ENCODE measurements around the gene CXCL6. TPM values are rescaled to one million over a fixed set of nuclear protein-coding genes. Genes with fewer than 3 reads are reported as not detected.

Gene CXCL6
- total RNA-seq (2014; rRNA removed; shearing (Covaris generic)): not detected in 2 replicates

DNA sequence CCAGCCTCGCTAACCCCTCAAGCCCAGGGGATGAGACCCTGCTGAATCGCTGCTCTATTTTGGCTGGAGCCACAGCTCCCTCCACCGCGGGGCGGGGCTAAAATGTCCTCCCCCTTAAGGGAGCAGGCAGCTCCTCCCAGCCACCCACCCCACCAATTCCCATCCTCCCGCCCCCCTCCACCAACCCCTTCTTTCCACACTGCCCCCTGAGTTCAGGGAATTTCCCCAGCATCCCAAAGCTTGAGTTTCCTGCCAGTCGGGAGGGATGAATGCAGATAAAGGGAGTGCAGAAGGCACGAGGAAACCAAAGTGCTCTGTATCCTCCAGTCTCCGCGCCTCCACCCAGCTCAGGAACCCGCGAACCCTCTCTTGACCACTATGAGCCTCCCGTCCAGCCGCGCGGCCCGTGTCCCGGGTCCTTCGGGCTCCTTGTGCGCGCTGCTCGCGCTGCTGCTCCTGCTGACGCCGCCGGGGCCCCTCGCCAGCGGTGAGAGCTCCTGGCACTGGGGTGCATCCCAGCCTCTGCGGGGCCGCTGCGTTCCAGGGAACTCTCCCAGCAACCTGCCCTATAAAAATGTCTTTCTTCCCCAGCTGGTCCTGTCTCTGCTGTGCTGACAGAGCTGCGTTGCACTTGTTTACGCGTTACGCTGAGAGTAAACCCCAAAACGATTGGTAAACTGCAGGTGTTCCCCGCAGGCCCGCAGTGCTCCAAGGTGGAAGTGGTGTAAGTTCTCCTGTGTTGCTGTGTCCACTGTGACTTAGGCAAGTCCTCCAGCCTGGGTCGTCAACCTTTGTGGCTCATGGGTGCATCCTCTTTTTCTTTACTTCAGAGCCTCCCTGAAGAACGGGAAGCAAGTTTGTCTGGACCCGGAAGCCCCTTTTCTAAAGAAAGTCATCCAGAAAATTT lies at the start of gene CXCL6:
TSS of gene CXCL6 (plus strand) at position 306 of the 907 bp plus-strand sequence. CDS start at position 379, 73 bp downstream.
- no peak for DNase-seq (ENCODE audit: low spot score)

DNA sequence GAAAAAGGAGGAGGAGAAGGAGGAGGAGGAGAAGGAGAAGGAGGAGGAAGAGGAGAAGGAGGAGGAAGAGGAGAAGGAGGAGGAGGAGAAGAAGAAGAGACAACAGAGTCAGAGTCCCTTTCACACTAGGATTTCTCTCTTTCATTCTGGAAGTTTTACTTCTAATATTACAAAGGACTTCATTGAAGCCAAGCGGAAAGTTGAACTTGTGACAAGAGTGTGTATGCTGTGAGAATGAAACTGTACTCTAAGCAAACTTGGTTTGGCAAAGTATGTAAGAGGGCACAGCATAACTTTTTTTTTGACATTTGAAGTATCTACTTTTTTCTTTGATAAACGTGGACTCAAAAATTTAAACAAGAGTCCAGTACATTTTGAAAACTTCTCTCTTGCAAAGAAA lies 48.1 kb upstream of the CXCL6 start:
- no peak for DNase-seq (ENCODE audit: low spot score)

DNA sequence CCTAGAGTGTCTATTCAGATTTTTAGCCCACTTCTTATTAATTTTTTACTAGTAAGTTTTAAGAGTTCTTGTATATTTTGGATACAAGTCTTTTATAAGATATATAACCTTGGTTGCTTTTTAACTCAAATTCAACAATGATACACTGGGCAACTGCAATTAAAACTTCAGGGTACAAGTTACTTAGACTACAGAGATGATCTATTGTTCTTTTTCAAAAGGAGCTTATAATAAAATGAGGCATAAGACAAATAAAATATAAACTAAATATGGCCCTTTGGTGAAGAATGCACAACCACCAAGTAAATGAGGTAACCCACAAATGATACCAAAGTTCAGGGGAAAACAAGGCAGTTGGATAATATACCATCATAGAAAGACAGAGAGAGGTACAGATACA lies 37.6 kb upstream of the CXCL6 start:
- DNase-seq (ENCODE audit: low spot score): no peak

DNA sequence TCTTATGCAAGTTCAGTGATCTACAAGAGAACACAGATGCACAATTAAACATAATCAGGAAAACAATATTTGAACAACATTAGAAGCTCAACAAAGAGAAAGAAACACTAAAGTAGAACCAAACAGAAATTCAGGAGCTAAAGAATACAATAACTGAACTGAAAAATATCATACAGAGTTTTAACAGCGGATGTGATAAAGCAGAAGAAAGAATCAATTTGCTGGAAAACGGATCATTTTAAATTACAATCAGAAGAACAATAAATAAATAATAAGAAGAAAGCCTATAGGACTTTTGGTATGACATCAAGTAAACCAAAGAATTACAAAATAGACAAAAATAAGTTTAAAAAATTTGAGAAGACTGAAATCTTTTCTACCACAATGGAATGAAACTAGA lies 36.3 kb upstream of the CXCL6 start:
- DNase-seq (ENCODE audit: low spot score): no peak

DNA sequence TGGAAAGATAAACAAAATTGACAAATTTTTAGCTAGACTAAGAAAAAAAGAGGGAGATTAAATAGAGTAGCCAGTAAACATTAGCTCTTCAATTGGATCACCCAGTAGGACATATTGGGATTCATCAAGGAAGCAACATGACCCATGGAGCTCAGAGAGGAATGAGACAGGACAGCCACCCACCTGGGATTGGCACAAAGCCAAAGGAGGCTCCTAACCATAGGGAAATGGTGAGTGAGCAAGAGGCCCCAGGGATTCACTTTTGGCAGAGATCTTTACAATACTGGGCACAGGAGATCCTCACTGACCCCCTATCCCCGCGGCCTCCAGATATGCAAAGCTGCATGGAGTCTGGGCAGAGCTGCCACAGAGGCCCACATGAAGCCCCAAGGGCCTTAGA lies 34.8 kb upstream of the CXCL6 start:
- no peak for DNase-seq (ENCODE audit: low spot score)

DNA sequence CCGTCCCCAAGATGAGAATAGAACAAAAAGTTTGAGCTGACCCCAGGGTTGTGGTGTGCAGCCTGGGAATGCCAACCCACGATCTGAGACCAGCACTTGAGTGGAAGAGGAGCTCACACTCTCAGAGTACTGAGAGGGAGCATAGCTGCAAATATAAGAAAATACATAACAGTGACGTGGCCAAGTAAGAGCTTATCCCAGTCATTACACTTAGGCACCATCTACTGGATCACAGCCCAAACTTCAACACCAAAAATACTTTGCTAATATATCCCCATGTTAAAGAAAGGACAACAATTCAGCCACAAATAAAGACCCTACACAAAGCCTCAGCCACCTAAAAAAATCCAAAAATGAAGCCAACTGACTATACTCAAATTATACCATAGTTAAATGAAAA lies 33.3 kb upstream of the CXCL6 start:
- no peak for DNase-seq (ENCODE audit: low spot score)

DNA sequence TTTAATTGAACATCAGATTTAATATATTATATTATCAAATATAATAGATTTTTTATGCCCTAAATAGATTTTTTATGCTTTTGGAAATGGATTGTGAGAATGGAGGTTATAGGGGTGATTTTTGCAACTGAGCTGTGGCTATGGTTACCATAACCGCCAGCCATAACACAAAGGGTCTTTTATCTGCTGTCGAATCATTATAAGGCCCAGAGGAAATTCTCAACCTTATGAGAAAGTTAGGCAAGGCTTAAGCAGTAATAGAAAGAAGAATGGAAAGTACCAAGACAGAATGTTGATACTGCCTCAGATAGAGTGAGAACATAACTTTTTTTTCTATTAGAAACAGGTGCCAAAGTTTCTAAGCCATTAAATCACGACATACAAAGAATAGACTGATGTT lies 26.3 kb upstream of the CXCL6 start:
- no peak for DNase-seq (ENCODE audit: low spot score)

DNA sequence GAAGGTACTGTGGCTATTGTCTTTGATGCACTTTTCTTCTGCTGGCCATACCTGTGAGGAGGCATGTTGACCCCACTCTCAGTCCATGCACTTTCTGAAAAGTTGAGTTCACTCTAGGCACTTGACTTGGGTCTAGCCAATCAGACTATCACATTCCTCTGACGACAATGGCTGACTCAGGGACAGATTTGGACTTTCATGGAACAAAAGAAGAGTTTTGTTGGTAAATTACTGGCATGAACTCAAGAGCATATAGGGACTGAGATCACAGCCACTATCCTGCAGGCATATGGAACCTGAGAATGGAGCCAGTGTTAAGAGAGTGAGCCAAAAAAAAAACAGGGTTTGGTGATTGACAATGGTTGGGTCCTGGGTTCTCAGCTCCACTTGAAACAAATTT lies 24.6 kb upstream of the CXCL6 start:
- no peak for DNase-seq (ENCODE audit: low spot score)

DNA sequence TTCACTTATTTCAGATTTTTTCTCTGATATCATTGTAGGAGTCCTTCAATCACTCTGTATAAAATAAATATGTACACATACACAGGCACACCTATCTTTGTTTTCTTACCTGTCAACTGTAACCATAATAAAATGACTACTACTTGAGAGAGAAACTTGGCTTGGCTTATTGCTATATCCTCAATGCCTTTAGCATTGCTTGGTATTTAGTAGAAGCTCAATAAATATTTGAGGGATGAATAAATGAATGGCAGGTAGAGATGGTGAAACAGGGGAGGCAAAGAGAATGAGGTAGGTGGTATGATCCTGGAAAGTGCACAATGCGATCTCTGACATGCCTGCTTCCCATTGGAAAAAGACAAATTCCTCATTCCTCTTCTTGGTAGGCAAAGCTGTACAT lies 21.8 kb upstream of the CXCL6 start:
- no peak for DNase-seq (ENCODE audit: low spot score)

DNA sequence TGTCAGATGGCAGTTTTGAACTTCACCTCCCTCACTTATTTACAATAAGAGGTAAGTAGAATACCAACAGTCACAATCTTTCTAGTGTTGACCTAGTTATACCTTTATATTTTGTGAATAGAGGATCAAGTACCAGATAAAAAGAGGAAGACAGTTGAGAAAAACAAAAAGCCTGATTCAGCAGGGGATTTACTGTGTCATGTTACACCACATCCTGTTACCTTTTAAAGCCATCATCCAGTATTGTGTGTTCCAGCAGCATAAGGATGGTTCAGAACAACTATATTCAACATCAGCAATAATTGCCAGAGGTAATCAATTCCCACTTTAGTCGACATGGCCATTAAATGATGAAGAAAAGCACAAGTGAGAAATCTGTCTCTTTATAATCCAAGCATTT lies 21.3 kb upstream of the CXCL6 start:
- DNase-seq (ENCODE audit: low spot score): peak; percentile 11

DNA sequence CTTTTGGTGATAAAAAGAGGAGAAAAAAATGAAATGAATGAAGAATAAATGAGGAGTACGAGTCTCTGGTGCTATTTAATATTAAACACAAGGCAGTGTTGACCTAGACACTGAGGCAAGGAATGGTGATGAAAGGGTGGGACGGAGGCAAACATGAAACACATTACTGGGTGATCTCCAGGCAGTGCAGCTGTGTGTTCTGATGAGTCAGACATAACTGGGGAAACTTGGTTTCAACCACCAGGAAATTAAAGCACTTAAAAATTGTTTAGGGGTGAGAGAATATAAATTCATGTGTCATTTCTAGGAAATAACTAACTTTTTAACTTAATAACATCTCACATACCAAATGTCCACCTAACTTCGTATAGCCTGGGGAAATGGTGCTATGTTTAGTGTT lies 19.7 kb upstream of the CXCL6 start:
- DNase-seq (ENCODE audit: low spot score): peak; percentile 57

DNA sequence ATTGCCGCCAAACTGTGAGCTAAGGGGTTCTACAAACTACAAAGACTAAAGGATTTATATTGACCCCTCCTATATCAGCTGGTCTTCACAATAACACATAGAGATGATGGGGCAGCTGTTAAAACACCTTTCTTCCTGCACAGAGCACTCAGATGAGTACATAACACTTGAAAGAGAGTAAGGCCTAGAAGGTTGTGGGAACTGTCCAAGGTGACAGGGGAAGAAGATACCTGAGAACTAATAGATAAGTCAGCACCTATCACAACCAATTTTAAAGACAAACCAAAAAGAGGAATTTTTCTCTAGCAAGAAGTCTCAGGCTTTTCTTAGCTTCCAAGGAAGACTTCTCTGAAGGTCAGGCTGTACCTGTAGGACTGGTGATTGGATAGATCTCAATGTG lies 19.1 kb upstream of the CXCL6 start:
- no peak for DNase-seq (ENCODE audit: low spot score)

DNA sequence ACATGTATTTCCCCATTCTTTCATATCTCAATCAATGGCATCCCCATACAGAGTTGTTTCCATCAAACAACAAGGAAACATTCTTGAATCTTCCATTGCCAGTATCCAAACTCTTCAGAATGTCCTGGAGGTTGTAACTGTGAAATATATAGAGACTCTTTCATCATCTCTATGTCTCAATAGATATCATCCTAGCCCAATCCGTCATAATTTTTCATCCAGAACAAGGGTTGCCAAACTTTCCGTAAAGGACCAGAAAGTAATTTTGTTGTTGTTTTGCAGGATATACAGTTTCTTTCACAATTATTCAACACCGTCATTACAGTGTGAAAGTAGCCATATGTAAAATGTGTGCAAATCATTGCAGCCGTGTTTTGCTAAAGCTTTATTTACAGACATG lies 15.2 kb upstream of the CXCL6 start:
- DNase-seq (ENCODE audit: low spot score): no peak

DNA sequence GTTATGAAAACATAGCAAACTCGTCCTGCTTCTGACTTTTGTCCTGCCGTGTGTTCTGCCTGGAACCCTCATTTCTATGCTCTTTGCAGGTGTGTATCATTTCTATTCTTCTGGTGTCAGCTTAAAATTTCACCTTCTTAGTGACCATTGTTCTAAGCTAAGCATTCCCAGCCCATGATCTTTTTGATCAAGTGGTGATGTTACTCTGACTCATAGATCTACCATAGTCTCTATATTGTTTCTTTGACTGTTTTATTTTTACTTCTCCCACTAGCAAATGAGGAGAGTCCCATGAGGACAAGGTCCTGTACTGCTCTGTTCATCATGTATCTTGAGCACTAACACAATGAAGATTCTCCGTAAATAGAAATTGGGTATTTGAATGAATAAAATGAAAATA lies 14.1 kb upstream of the CXCL6 start:
- no peak for DNase-seq (ENCODE audit: low spot score)

DNA sequence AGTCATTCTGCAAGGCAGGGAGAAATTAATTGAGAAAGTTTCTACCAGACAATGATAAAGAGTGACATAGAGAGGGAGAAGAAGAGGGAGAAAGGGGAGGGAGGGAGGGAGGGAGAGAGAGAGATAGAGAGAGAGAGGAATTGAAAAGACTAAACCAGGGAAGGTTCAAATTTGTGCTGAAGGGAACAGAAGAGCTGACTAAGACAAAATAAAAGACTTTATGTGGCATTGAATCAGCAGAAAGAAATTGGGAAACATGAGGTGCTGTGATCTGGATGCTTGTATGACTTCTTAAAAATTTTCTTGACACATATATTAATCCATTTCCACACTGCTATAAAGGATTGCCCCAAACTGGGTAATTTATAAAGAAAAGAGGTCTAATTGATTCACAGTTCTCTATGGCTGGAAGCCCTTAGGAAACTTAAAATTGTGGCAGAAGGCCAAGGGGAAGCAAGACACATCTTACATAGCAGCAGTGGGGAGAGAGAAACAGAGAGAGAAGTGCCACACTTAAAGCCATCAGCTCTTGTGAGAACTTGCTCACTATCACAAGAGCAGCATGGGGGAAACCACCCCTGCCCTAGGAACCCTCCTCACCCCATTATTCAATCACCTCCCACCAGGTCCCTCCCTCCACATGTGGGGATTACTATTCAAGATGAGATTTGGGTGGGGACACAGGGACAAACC lies 13.5 kb upstream of the CXCL6 start:
- DNase-seq (ENCODE audit: low spot score): no peak

DNA sequence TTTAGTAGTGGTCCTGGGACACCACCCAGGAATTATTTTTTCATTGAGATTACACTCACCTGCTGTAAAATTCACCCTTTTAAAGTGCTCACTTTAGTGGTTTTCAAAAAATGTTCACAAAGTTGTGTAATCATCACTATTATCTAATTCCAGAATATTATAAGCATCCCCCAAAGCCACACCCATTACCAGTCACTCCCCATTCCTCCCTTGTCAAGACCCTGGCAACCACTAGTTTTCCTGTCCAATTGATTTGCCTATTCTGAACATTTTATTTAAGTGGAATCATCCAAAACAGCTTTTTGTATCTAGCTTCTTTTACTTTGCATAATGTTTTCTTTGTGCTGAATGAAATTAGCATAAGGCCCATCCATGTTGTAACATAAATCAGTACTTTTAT lies 12.7 kb upstream of the CXCL6 start:
- no peak for DNase-seq (ENCODE audit: low spot score)

DNA sequence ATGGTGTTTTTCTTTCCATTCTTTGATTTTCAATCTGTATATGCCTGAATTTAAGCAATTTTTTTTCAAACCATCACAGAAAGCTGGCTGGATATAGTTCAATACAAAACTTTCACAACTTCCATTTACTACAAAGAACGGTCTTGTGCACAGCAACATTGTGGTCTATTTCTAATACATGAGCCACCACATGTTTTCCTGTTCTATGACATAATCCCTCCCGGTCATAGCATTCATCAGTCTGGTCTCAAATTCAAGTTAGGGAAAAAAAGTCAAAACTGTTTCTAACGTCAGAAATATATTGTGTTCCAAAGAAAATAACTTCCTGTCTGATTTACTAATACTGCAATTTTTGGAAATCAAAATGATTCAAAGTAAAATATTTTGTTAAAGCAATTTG lies 7.5 kb upstream of the CXCL6 start:
- no peak for DNase-seq (ENCODE audit: low spot score)

DNA sequence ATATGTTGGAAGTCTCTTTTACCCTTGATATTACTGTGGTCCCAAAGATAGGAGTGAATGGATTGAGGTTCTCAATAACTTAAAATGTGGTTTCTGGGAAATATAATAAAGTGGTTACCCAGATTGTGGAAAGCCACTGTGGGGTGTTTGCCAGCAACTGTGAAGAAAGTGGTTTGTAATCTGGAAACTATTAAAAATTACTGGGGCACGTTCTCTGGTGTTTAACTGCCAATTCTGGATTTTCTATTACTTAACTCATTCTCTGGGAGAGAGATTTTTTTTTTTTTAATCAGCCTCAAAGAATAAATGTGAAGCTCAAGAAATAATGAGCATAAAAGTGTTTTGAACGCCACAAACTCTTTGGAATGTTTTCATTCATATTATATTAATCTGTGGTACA lies 4.9 kb upstream of the CXCL6 start:
- DNase-seq (ENCODE audit: low spot score): no peak

DNA sequence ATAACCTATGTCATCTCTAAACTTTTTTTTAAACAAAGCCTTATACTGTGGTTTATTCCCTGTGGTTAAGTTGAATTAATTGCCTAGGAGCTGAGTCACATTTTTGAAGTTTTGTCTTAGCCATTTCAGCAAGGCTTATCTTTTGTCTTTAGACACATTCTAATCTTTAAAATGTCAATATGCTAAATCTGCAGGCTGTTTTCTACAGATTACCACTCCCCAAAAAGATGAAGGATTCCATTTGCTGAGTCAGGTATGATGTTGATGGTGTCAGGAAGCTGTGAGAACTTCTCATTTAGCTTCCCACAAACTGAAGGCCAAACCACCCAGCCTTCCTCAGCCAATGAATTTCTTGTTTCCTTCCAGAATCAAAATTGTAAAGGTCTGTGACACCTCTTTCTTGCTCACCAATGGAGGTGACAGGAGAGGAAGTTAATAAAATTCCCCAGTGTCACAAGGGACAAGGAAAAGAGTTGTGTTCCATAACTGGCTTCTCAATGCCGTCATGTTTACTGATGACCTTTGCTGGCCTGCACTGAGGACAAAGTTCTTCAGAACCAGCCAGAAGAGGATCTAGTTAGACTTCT lies 3.7 kb upstream of the CXCL6 start:
- DNase-seq (ENCODE audit: low spot score): peak; percentile 68

DNA sequence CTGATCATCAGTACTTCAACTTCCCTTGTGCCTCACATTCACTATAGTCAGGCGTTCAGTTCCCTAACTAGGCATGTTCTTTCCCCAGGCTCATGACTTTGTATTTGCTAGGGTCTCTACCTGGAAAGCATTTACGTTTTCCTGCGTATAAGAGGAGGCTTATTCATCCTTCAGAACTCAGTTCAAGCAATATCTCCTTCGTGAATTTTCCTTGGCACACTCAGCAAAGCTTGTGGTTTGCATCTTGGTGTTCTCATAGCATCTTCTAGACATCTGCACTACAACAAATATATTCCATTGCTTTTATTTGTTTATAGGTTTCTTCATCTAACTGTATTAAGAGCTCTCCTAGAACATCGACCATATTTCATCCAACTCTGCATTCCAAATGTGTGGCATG lies 2.6 kb downstream of the CXCL6 start:
- no peak for DNase-seq (ENCODE audit: low spot score)

DNA sequence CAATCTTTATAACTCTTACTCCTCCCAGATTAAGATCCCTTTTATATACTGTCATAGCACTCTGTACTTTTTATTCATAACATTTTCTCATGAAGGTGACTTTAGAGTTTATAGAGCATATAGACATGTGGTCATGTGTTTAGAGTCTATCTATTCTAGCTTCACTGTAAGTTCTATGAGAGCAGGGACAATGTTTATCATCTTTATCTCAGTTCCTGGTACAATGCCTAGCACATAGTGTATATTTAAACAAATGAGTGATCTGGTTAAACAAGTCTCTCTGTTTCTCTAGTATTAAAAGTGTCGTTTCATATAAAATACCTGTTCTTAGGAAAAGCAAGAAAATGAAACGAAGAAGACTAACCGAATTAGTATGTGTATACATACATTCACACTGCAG lies 3.2 kb downstream of the CXCL6 start:
- DNase-seq (ENCODE audit: low spot score): no peak

DNA sequence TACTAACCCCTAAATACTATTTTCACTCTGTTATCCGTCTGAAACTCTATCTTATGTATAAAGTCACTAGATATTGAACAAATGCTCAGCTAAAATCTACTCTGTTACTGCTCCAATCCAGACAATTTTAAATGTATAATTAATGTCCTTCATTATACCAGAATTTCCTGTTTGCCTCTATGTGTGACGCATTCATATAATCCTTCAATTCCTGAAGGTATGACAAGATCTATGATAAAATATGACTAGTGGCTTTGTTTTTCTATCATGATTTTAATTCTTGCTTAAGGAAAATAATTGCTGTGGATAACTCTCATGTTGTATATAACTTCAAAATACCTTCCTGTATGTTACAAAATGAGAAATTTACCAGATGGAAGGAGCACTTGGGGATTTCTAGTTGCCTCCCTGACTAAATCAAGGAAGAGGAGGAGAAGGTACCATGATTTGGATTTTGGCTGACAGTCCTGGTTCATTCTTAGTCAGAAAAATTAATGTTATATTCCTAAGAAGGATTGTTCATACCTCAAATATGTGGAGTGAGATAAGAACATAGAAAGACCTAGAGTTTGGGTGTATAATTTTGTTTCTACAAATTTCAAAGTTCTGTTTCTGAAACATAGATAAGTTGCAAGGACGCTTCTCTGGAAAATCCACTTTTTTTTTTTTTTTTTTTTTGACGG lies 4.9 kb downstream of the CXCL6 start:
- no peak for DNase-seq (ENCODE audit: low spot score)
